Ecto neural progenitor cell (in vitro differentiated cells): ENCODE results near the gene GPM6B.

Source experiments
- DNase-seq: peaks from one replicate; pipeline ENCODE4 v3.0.0-alpha.2; 2018; ENCODE audit warnings: low spot score

GPM6B gene, protein sequence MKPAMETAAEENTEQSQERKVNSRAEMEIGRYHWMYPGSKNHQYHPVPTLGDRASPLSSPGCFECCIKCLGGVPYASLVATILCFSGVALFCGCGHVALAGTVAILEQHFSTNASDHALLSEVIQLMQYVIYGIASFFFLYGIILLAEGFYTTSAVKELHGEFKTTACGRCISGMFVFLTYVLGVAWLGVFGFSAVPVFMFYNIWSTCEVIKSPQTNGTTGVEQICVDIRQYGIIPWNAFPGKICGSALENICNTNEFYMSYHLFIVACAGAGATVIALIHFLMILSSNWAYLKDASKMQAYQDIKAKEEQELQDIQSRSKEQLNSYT

GRCh38 chrX:13816643-13817627 is at the start of gene GPM6B:
GPM6B (minus strand) TSS chrX:13817093; CDS start chrX:13816904, 189 bp downstream.
- DNase-seq = no peak

- no peak for DNase-seq
Observed at GRCh38 chrX:13864264-13864663, 47.4 kb upstream of the GPM6B start.

DNA sequence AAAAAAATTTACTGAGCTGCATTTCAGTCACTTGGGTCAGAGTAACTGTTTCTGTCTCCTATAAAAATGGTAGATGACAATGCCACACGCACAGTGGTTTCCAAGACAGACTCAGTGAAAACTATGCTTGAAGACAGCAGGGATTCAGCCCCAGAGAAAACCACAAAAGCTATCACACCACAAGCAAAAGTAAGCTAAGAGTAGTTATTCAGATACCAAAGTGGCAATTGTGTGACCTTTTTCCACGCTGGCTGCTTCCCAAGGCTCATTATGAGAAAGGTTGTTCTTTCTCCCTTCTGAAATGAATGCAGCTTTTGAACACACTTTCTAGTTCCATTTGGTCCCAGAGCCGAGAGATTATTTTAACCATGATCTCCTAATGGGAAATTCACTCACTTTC is 46.4 kb upstream of the GPM6B start:
- DNase-seq = no peak

DNA sequence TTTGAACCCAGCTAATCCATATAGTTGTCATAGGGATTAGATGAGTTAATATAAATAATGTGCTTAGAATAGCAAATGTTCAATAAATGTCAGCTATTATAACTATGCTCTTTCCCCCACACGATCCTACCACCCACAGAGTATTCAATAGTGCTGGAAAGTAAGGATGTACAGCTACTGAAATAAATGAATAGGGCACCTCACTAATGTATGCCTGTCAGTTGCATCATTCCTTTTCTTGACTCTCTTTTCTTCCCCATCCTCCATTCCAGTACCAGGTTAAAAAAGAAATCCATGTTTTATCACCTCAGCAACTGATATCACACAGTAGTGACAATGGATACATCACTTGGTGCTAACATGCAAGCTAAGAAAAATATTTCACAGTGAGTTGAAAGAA is 42.8 kb upstream of the GPM6B start:
- no peak for DNase-seq

- no peak for DNase-seq
Observed at GRCh38 chrX:13857804-13858203, 40.9 kb upstream of the GPM6B start.

DNA sequence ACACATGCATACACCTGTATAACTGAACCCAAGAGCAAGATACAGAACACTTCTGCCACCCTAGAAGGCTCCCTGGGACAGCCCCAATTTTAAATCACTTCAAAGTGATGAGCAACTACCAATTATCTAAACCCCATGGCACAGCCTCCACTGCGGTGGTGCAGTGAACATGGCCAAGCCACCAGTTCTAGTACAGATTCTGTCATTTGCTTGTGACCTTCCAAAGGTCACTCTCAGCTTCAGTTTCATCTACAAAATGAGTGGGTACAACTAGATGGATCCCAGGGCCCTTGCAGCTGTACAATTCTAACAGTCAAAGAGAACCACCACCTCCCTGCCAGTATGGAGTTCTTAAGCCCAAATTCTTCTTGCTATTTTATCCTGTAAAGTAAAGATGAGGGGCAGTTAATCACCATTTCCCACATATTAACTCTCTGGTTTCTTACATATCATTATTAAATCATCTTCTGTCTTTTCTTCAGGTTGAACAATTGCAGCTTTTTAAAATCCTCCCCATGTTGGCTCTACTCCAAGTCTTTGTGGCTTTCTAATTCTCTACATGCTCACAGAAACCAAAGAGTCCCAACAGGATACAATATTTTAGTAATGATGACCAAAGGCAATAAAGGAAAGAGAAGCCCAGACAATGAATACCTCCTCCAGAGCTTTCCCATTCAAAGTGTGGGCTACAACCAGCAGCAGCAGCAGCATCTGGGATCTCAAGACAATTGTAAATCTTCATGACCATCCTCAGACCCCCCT is 39.0 kb upstream of the GPM6B start:
- DNase-seq = no peak

DNA sequence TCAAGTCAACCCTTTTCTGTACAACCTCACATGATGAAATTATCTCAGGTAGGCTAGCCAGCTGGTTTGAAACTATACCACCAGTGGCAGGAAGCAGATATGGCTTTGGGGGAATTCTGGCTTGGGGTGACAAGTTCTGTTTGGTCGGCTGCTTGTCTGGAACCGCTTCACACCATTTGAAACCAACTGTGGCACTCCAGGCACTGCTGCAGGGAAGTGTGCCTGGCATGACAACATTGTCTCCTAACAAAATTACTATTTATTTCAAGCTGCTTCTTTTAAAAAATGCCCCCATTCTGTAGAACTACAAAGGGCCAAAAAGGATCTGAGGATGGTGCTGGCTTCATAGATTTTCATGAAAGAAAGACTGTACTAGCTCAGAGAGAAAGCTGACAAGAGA is 37.1 kb upstream of the GPM6B start:
- no peak for DNase-seq

GRCh38 chrX:13852001-13852695 is 35.3 kb upstream of the GPM6B start:
- DNase-seq = no peak

- no peak for DNase-seq
Observed at GRCh38 chrX:13845721-13846378, 29.0 kb upstream of the GPM6B start.

DNA sequence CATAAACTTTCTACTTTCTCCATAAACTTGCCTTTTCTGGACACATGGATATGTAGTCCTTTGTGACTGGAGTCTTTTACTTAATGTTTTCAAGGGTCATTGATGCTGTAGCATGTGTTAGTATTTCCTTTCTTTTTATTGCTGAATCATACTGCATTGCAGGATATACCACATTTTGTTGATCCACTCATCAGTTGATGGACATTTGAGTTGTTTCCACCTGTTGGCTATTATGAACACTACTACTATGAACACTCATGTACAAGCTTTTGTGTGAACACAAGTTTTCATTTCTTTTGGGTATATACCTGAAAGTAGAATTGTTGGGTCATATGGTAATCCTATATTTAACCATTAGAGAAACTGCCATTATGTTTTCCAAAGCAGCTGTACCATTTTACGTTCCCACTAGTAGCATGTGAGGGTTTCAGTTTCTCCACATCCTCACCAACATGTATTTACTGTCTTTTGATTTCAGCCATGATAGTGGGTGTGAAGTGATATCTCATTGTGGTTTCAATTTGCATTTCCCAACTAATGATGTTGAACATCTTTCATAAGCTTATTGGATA is 26.3 kb upstream of the GPM6B start:
- no peak for DNase-seq

GRCh38 chrX:13840121-13840520 is 23.2 kb upstream of the GPM6B start:
- no peak for DNase-seq

GRCh38 chrX:13837290-13837745 is 20.4 kb upstream of the GPM6B start:
- DNase-seq = peak; percentile 53

GRCh38 chrX:13836575-13836974 is 19.7 kb upstream of the GPM6B start:
- no peak for DNase-seq

- no peak for DNase-seq
Observed at GRCh38 chrX:13835825-13836224, 18.9 kb upstream of the GPM6B start.

DNA sequence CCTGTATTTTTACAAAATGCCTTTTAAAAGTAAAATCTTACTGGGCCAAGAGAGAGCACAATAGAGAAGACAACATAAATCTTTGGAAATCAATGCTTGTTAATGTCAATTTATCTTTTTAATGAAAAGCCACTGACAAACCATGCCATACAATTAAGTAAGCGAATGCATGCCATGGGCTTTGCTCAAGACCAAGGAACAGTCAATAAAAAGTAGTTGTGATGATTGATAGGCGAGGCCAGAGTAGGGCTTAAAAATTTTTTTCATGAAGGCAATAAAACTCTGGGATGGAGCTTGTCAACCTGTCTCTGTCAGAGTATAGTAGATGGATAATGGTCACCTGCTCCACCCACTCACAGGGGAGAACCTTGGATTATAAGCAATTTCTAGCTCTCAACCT is 17.5 kb upstream of the GPM6B start:
- DNase-seq = no peak

- DNase-seq = no peak
Observed at GRCh38 chrX:13829983-13830382, 13.1 kb upstream of the GPM6B start.

DNA sequence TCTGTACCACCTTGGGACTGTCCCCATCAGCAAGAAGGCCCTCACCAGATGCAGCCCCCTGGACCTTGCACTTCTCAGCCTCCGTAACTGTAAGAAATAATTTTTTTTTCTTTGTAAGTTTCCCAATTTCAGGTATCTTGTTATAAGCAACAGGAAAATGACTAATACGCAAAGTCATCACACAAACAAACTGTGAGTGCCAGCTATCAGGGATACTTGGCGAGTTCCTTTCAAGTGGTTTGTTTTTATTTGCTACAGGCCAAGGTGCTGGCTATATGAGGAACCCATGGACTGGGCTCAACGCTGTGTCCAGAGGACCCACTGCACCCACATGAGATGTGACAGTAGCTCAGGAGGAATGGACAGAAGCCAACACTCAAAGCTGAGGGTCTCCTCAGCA is 11.5 kb upstream of the GPM6B start:
- DNase-seq = no peak

DNA sequence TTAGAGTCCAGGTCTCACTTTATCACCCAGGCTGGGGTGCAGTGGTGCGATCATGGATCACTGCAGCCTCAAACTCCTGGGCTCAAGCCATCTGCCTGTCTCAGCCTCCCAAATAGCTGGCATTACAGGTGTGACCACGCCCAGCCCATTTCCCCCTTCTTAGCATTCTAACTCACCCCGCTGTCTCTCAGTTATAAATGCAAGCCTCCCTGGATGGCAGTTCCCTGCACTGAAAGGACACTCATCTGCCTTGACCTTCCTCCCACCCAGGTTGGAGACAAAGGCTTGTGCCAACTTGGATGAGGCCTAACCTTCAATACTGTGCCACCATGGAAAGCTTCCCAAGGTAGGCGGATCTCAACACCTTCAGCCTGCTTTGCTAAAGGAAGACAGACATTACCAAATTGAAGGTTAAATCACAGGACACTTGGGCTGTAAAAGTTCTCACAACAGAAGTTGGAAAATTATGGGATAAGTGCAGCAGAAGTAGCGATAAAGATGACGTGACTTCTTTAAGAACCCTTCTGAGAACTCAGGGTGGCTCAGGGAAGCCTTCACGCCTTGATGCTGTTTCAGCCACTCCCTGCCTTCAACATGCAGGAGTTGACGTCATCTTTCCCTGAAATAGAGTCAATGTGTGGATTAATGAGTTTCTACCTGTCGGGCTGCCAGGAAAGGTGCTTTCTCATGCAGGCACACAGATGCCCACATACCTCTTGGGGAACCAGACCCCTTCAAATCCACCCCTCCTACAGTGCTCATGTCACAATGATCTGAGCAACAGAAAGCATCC is 10.6 kb upstream of the GPM6B start:
- no peak for DNase-seq

GRCh38 chrX:13826770-13827169 is 9.9 kb upstream of the GPM6B start:
- DNase-seq = no peak

DNA sequence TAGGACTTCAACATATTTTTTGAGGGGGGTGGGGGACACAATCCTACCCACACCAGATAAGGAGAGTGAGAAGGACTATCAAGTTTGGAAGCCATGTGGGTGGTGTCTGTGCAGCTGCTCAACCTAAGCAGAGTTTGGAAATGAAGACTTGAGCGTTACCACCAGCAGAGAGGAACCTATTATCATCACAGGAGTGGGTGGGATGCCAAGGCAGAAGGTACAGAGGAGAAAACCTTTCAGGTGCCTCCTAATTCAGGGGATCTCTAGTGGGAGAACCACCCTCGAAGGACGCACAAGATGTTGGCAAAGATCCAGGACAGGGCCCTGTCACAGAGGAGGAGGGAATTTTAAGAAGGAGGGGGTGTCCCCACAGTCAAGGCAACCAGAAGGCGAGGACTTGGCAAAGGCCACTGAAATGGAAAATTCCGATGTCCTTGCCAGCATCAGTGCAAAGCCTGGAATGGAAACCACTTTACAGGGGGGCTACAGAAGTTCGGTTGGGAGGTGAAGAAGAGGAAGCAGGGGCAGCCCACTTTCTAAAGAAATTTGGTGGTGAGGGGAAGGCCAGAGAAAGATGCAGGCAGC is 8.4 kb upstream of the GPM6B start:
- DNase-seq = no peak
